IMR-90 (cell line): Measurements from ENCODE around the gene IFIT1. TPM values are rescaled to one million over a fixed set of nuclear protein-coding genes. Genes with fewer than 3 reads are reported as not detected.

ENCODE experiments used
- ATAC-seq: fragments of 200-7000 bp; cut with Tn5 transposase; 2 replicates; pipeline ENCODE4 v1.9.1; 2020; ENCODE audit warnings: low read depth, mild to moderate bottlenecking, moderate library complexity
- BruUV-seq: library from RNA; stranded (reverse); fragments of 400-500 nt; replicated peaks from 2 replicates; lab custom pipeline; 2021; lab: Mats Ljungman, UMichigan
- CTCF ChIA-PET: fragments of 300-600 bp; formaldehyde crosslinking; extraction: SDS; loops from one replicate; lab custom pipeline; 2021; ENCODE audit warnings: antibody characterized with exemption; lab: Yijun Ruan, JAX
- POLR2A ChIA-PET: fragments of 300-600 bp; sonication (Branson Sonifier 250); formaldehyde crosslinking; loops from one replicate; lab custom pipeline; 2022; ENCODE audit warnings: antibody characterized with exemption; ENCODE audit not compliant: unreplicated experiment; lab: Charles Lee
- DNase-seq: peaks from one replicate; pipeline ENCODE4 v3.0.0; 2013
- H2AFZ ChIP-seq: replicated peaks from 2 replicates; pipeline ENCODE3; 2013; ENCODE audit warnings: low read length, mild to moderate bottlenecking; ENCODE audit not compliant: poor library complexity
- H2AK5ac ChIP-seq: 2 replicates; pipeline ENCODE4 v1.6.1; 2013; ENCODE audit warnings: low read depth, low read length, inconsistent platforms
- H2AK9ac ChIP-seq: replicated peaks from 2 replicates; pipeline ENCODE3; 2013; ENCODE audit warnings: mild to moderate bottlenecking, low read depth, low read length, moderate library complexity; ENCODE audit not compliant: poor library complexity
- H2BK120ac ChIP-seq: 2 replicates; pipeline ENCODE4 v1.6.1; 2013; ENCODE audit warnings: low read depth, low read length, inconsistent platforms
- H2BK15ac ChIP-seq: 3 replicates; pipeline ENCODE4 v1.6.1; 2013; ENCODE audit warnings: low read depth, low read length, inconsistent platforms
- H2BK20ac ChIP-seq: 2 replicates; pipeline ENCODE4 v1.6.1; 2013; ENCODE audit warnings: low read depth, mild to moderate bottlenecking, inconsistent platforms, low read length, moderate library complexity
- H2BK5ac ChIP-seq: 2 replicates; pipeline ENCODE4 v1.6.1; 2013; ENCODE audit warnings: mild to moderate bottlenecking, low read depth, low read length, inconsistent platforms; ENCODE audit not compliant: poor library complexity, severe bottlenecking
- H3K14ac ChIP-seq: replicated peaks from 2 replicates; pipeline ENCODE4 v1.6.1; 2013; ENCODE audit warnings: low read depth, low read length, inconsistent platforms
- H3K18ac ChIP-seq: 2 replicates; pipeline ENCODE4 v1.6.1; 2013; ENCODE audit warnings: low read depth, low read length, control low read depth
- H3K23ac ChIP-seq: 2 replicates; pipeline ENCODE4 v1.6.1; 2013; ENCODE audit warnings: low read depth, low read length, inconsistent platforms
- H3K27ac ChIP-seq: 2 replicates; pipeline ENCODE4 v1.5.1; 2013; ENCODE audit warnings: mild to moderate bottlenecking, control low read depth, low read length; ENCODE audit not compliant: insufficient read depth
- H3K27me3 ChIP-seq: 2 replicates; pipeline ENCODE4 v1.6.1; 2013; ENCODE audit warnings: low read length; ENCODE audit not compliant: control insufficient read depth, insufficient read depth
- H3K36me3 ChIP-seq: 2 replicates; pipeline ENCODE4 v1.6.1; 2013; ENCODE audit warnings: low read length, mixed read lengths; ENCODE audit not compliant: control insufficient read depth, insufficient read depth
- H3K4ac ChIP-seq: 2 replicates; pipeline ENCODE4 v1.6.1; 2013; ENCODE audit warnings: low read depth, low read length, inconsistent platforms
- H3K4me1 ChIP-seq: 2 replicates; pipeline ENCODE4 v1.6.1; 2013; ENCODE audit warnings: low read length, mixed read lengths; ENCODE audit not compliant: control insufficient read depth, insufficient read depth
- H3K4me2 ChIP-seq: 2 replicates; pipeline ENCODE4 v1.6.1; 2013; ENCODE audit warnings: low read depth, mild to moderate bottlenecking, control low read depth, low read length, moderate library complexity
- H3K4me3 ChIP-seq: 2 replicates; pipeline ENCODE4 v1.5.1; 2013; ENCODE audit warnings: low read depth, mild to moderate bottlenecking, control low read depth, low read length, moderate library complexity; ENCODE audit not compliant: insufficient read depth
- H3K56ac ChIP-seq: 2 replicates; pipeline ENCODE4 v1.6.1; 2013; ENCODE audit warnings: low read length, inconsistent platforms; ENCODE audit not compliant: insufficient read depth; ENCODE audit errors: extremely low read depth
- H3K79me1 ChIP-seq, 2 experiments: 2 replicates each; pipeline ENCODE4 v1.6.1; 2013; ENCODE audit warnings: low read length in 2 of 2, inconsistent platforms in 1 of 2, low read depth in 1 of 2
- H3K9ac ChIP-seq: 2 replicates; pipeline ENCODE4 v1.6.1; 2013; ENCODE audit warnings: low read depth, low read length, control low read depth
- H3K9me1 ChIP-seq: 2 replicates; pipeline ENCODE4 v1.6.1; 2013; ENCODE audit warnings: low read length, inconsistent platforms; ENCODE audit not compliant: insufficient read depth
- H3K9me3 ChIP-seq: 2 replicates; pipeline ENCODE4 v1.6.1; 2013; ENCODE audit warnings: low read length; ENCODE audit not compliant: control insufficient read depth, insufficient read depth
- H4K20me1 ChIP-seq: 2 replicates; pipeline ENCODE4 v1.6.1; 2013; ENCODE audit warnings: low read length, inconsistent platforms; ENCODE audit not compliant: insufficient read depth
- H4K5ac ChIP-seq: 2 replicates; pipeline ENCODE4 v1.6.1; 2013; ENCODE audit warnings: mild to moderate bottlenecking, low read depth, low read length, control low read depth
- H4K8ac ChIP-seq, 2 experiments: 2 replicates each; pipeline ENCODE4 v1.6.1; 2013; ENCODE audit warnings: low read depth in 2 of 2, low read length in 2 of 2, control low read depth in 1 of 2, inconsistent platforms in 1 of 2
- H4K91ac ChIP-seq: 2 replicates; pipeline ENCODE4 v1.6.1; 2013; ENCODE audit warnings: low read depth, low read length, inconsistent platforms; ENCODE audit not compliant: insufficient read depth
- CHD1 ChIP-seq: IDR thresholded peaks from 2 replicates; pipeline ENCODE4 v1.6.1; 2012; ENCODE audit warnings: low read depth, low read length, improper control_type of control experiment
- NFE2L2 ChIP-seq: fragments of 150-350 bp; IDR thresholded peaks from 2 replicates; pipeline ENCODE4 v1.6.1; 2016; ENCODE audit warnings: low read depth, mild to moderate bottlenecking, low read length
- RAD21 ChIP-seq: IDR thresholded peaks from 2 replicates; pipeline ENCODE4 v1.6.1; 2012; ENCODE audit warnings: low read length, improper control_type of control experiment
- RCOR1 ChIP-seq: IDR thresholded peaks from 2 replicates; pipeline ENCODE4 v1.6.1; 2012; ENCODE audit warnings: mild to moderate bottlenecking, low read length, improper control_type of control experiment; ENCODE audit not compliant: insufficient replicate concordance
- WGBS, 2 experiments: methylation state at CpG; one replicate each; pipeline versions ENCODE4 v1.1.5 to v1.1.7; 2013; ENCODE audit warnings: missing lambda C conversion rate in 2 of 2; ENCODE audit not compliant: insufficient read length in 1 of 2; ENCODE audit errors: extremely low coverage in 2 of 2; 5-methylcytosine and 5-hydroxymethylcytosine counted together
- dilution Hi-C: fragments of 300-500 bp; cut with HindIII; formaldehyde crosslinking; loops from one replicate; pipeline ENCODE4 v1.14.3; 2018; ENCODE audit warnings: low sequenced_read_pairs; ENCODE audit not compliant: unreplicated experiment
- in situ Hi-C: fragments of 300-500 bp; cut with MboI; formaldehyde crosslinking; loops from 3 replicates; pipeline ENCODE4 v1.14.3; 2019; ENCODE audit warnings: low sequenced_read_pairs, inconsistent platforms, mixed read lengths
- intact Hi-C: fragments of 100-400 bp; cut with micrococcal nuclease; formaldehyde crosslinking; loops from 2 replicates; pipeline ENCODE4 v1.10.0; 2022
- polyA plus RNA-seq, 3 experiments: library from polyadenylated mRNA; depleted of rRNA; stranded (reverse); fragments of >200 nt; gene quantifications; 2 replicates each; pipeline ENCODE4 v1.2.3, GENCODE V29; 2012; ENCODE audit warnings: low replicate concordance in 1 of 3
- total RNA-seq: library from RNA; depleted of rRNA; stranded (reverse); fragments of >200 nt; gene quantifications from 2 replicates; pipeline ENCODE4 v1.2.3, GENCODE V29; 2012

Gene IFIT1
- total and polyA plus RNA-seq, 2 of the 4 experiments (the other 2 are of a cell fraction): 6.1 to 6.8 TPM

DNA sequence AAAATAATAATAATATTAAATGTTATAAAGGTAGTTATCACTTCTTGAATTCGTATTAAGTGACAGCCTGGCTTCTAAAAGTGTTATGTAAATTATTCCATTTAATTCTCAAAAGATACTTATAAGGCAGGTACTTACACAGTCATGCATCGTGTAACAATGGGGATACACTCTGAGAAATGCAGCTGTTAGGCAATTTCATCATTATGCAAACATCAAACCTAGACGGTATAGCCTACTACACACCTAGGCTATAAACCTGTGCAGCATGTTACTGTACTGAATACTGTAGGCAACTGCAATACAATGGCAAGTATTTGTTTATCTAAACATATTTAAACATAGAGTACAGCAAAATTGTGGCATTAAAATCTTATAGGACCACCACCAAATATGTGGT, 1.5 kb downstream of the IFIT1 start:
- H3K9ac ChIP-seq: no peak overlapping the region
- no peak overlapping the region for H3K23ac ChIP-seq
- H2BK15ac ChIP-seq: no peak overlapping the region
- H3K18ac ChIP-seq: no peak overlapping the region
- no peak overlapping the region for H3K27ac ChIP-seq
- no peak for DNase-seq
- ATAC-seq: no peak
- BruUV-seq: no TSS peak
- CTCF ChIA-PET: interaction anchor here (0.6 kb wide), 1 partner anchor 17 kb away, joined by 4 read pairs; no protein-coding TSS in a partner anchor
- no peak overlapping the region for H3K56ac ChIP-seq
- H3K9me3 ChIP-seq: no peaks in the 10 kb centered on the region
- H4K8ac ChIP-seq: no peak overlapping the region
- H3K27me3 ChIP-seq: no peaks in the 10 kb centered on the region
- H3K4me1 ChIP-seq: peaks cover 1% of the 10 kb centered on the region
- dilution Hi-C loops: no loop called here
- no peaks in the 10 kb centered on the region for H3K36me3 ChIP-seq
- POLR2A ChIA-PET: no interaction called here
- H3K79me1 ChIP-seq: peaks cover 0 to 3% of the 10 kb centered on the region in 2 experiments; a peak in 1 of 4 replicates
- TF ChIP-seq NFE2L2: no peak
- TF ChIP-seq RCOR1: no peak
- TF ChIP-seq CHD1: no peak
- TF ChIP-seq RAD21: no peak
- H2BK5ac ChIP-seq: no peak overlapping the region
- no peak overlapping the region for H3K4me2 ChIP-seq
- no peak overlapping the region for H2AK5ac ChIP-seq
- intact Hi-C loops: no loop called here
- H2AK9ac ChIP-seq: no peak overlapping the region
- no peak overlapping the region for H3K4ac ChIP-seq
- no peak overlapping the region for H2BK20ac ChIP-seq
- no peak overlapping the region for H4K5ac ChIP-seq
- WGBS, 2 experiments: no CpG with 5 or more reads among the region's 3 CpGs
- in situ Hi-C loops: no loop called here
- no peak overlapping the region for H2AFZ ChIP-seq
- no peak overlapping the region for H2BK120ac ChIP-seq
- no peak overlapping the region for H3K14ac ChIP-seq
- no peaks in the 10 kb centered on the region for H3K9me1 ChIP-seq
- H3K4me3 ChIP-seq: no peak overlapping the region
- no peak overlapping the region for H4K91ac ChIP-seq
- H4K20me1 ChIP-seq: peaks cover 3% of the 10 kb centered on the region; the same call in 1 of the 2 replicates
